ENCODE results near the gene UXS1. TPM values are rescaled to one million over a fixed set of nuclear protein-coding genes. Genes with fewer than 3 reads are reported as not detected.

UXS1 gene
- total and polyA plus RNA-seq, 2 of the 8 experiments (the other 6 are each of a cell fraction or from before 2014, with no cell fraction given), result 44.5 to 63.4 TPM

DNA sequence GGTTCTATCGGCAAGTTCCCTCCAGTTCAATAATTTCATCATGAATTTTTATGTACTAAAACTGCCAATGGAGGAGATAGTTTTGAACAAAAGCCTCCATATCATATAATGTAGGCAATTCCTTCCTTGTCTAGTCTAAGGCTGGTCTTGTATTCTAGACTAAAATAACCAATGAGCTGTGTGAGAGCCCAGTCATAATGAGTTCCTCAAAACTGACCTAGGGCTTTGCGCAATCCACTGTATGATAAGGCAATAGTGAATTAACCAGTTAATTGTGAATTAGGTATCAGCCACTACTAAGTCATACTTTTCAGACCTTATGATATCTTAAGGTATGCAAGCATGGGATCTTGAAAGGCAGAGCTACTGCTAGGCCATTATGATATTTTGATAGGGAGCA is 7.6 kb upstream of the UXS1 start:
- Histone ChIP-seq H2AK5ac (ENCODE audit: low read depth, low read length) (no peak overlapping the region), H2BK5ac (ENCODE audit: low read depth, low read length) (no peak overlapping the region), H3K79me1 (ENCODE audit: low read depth, low read length) (no peaks in the 10 kb centered on the region), H3K14ac (ENCODE audit: insufficient read length) (no peak overlapping the region), H3K4me1 (replicated peaks in 1 of 4; ENCODE audit: control insufficient read depth in 3 of 4, insufficient read depth in 4 of 4, low read length in 3 of 4) (no peaks in the 10 kb centered on the region), H2AFZ (ENCODE audit: low read length) (no peak overlapping the region), H3K9ac (replicated peaks in 1 of 4; ENCODE audit: extremely low read depth in 1 of 4, low read depth in 3 of 4, low read length in 3 of 4) (no peak overlapping the region), H3K27me3 (replicated peaks in 1 of 4; ENCODE audit: control insufficient read depth in 3 of 4, extremely low read depth in 1 of 4, insufficient read depth in 3 of 4, low read length in 3 of 4) (no peaks in the 10 kb centered on the region), H3K56ac (replicated peaks; ENCODE audit: insufficient read length, low read depth, low read length) (no peak overlapping the region), H3K18ac (ENCODE audit: extremely low read depth, low read length) (no peak overlapping the region), H4K8ac (ENCODE audit: extremely low read depth, insufficient read depth, low read length) (no peak overlapping the region), H2BK20ac (ENCODE audit: low read length) (no peak overlapping the region), H3K23me2 (ENCODE audit: low read depth, low read length) (peaks cover 2% of the 10 kb centered on the region; the same call in 1 of the 2 replicates), H2BK12ac (ENCODE audit: low read depth, low read length) (no peak overlapping the region), H4K20me1 (replicated peaks in 1 of 2; ENCODE audit: control insufficient read depth in 1 of 2, insufficient read depth in 2 of 2, low read length in 2 of 2) (no peaks in the 10 kb centered on the region), H3K79me2 (ENCODE audit: control insufficient read depth in 1 of 2, insufficient read depth in 2 of 2, low read length in 2 of 2) (no peaks in the 10 kb centered on the region), H3K4me2 (ENCODE audit: insufficient read depth in 1 of 2, low read depth in 2 of 2, low read length in 2 of 2) (no peak overlapping the region), H2BK120ac (replicated peaks; ENCODE audit: low read depth, low read length) (no peak overlapping the region), H4K91ac (replicated peaks; ENCODE audit: insufficient read length, low read length) (no peak overlapping the region), H3K23ac (ENCODE audit: insufficient read length) (no peak overlapping the region), H3K4me3 (ENCODE audit: extremely low read depth in 1 of 4, insufficient read depth in 2 of 4, low read depth in 3 of 4, low read length in 4 of 4) (no peak overlapping the region), H3K36me3 (ENCODE audit: control insufficient read depth in 2 of 4, insufficient read depth in 4 of 4, low read length in 3 of 4) (no peaks in the 10 kb centered on the region), H3K4ac (replicated peaks; ENCODE audit: insufficient read length, low read depth, low read length) (no peak overlapping the region), H4K5ac (ENCODE audit: insufficient read length, low read depth, low read length) (no peak overlapping the region), H3K27ac (ENCODE audit: low read depth, low read length) (no peak overlapping the region), H3K9me3 (ENCODE audit: insufficient read depth in 2 of 2, low read depth in 1 of 2, low read length in 1 of 2) (no peaks in the 10 kb centered on the region), H2BK15ac (ENCODE audit: low read length) (no peak overlapping the region)
- WGBS, 2 experiments (ENCODE audit: extremely low coverage in 1 of 2, insufficient coverage in 1 of 2, insufficient read length in 1 of 2, insufficient replicate concordance in 2 of 2, low coverage in 1 of 2, low lambda C conversion rate in 2 of 2, missing lambda C conversion rate in 1 of 2), result 100% methylated on average over 2 of the region's 2 CpGs; no CpG with 5 or more reads in 1 of the 2 experiments
- CTCF ChIA-PET (ENCODE audit: partially characterized antibody), result interaction anchor here (1.1 kb wide), 1 partner anchor 35 kb away, joined by 3 read pairs; no protein-coding TSS in a partner anchor
- FAIRE-seq (no peak), DNase-seq (ENCODE audit: low read depth in 1 of 2, low spot score in 2 of 2) (no peak)
- POLR2A ChIA-PET (ENCODE audit: partially characterized antibody), result no interaction called here
- no peak for TF ChIP-seq NANOG (IDR thresholded peaks at IDR 0.05; ENCODE audit: insufficient read depth, low read depth, low read length, poor library complexity, severe bottlenecking)
- no peak for TF ChIP-seq TAF7 (optimal IDR thresholded peaks at IDR 0.05; ENCODE audit: borderline replicate concordance, low read depth, low read length)
- no peak for TF ChIP-seq CHD2 (IDR thresholded peaks at IDR 0.05; ENCODE audit: low read length)
- TF ChIP-seq, protein P1, sequence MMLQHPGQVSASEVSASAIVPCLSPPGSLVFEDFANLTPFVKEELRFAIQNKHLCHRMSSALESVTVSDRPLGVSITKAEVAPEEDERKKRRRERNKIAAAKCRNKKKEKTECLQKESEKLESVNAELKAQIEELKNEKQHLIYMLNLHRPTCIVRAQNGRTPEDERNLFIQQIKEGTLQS (IDR thresholded peaks at IDR 0.05; ENCODE audit: insufficient read depth, low read depth, low read length), result no peak
- TF ChIP-seq FOSL1 (IDR thresholded peaks at IDR 0.05; ENCODE audit: insufficient read depth, low read depth, low read length), result no peak
- TF ChIP-seq POLR2A (IDR thresholded peaks at IDR 0.05; ENCODE audit: control extremely low read depth in 1 of 2, low read depth in 2 of 2, low read length in 2 of 2), result no peak
- no peak for TF ChIP-seq TBP (IDR thresholded peaks at IDR 0.05; ENCODE audit: low read depth, low read length)
- no peak for TF ChIP-seq SRF (IDR thresholded peaks at IDR 0.05; ENCODE audit: low read depth, low read length)
- TF ChIP-seq EP300 (IDR thresholded peaks at IDR 0.05; ENCODE audit: borderline replicate concordance in 1 of 2, low read depth in 2 of 2, low read length in 2 of 2), result no peak

All from H1 (cell line).